Stimulated activated CD4-positive, alpha-beta T cell treated with anti-CD3 and anti-CD28 coated beads, Interleukin-15, amount 100 ng/mL, for 1 hour (primary cell): ENCODE measurements around the gene UTP11.
A peak's percentile ranks its signal among the peaks of the same experiment; 100 is the strongest.

Experiments used
- DNase-seq, 2 donors: peaks; one replicate each; pipeline ENCODE4 v3.0.0-alpha.2; 2020; ENCODE audit warnings: low read depth in 1 of 2, low spot score in 1 of 2

Gene UTP11

DNA sequence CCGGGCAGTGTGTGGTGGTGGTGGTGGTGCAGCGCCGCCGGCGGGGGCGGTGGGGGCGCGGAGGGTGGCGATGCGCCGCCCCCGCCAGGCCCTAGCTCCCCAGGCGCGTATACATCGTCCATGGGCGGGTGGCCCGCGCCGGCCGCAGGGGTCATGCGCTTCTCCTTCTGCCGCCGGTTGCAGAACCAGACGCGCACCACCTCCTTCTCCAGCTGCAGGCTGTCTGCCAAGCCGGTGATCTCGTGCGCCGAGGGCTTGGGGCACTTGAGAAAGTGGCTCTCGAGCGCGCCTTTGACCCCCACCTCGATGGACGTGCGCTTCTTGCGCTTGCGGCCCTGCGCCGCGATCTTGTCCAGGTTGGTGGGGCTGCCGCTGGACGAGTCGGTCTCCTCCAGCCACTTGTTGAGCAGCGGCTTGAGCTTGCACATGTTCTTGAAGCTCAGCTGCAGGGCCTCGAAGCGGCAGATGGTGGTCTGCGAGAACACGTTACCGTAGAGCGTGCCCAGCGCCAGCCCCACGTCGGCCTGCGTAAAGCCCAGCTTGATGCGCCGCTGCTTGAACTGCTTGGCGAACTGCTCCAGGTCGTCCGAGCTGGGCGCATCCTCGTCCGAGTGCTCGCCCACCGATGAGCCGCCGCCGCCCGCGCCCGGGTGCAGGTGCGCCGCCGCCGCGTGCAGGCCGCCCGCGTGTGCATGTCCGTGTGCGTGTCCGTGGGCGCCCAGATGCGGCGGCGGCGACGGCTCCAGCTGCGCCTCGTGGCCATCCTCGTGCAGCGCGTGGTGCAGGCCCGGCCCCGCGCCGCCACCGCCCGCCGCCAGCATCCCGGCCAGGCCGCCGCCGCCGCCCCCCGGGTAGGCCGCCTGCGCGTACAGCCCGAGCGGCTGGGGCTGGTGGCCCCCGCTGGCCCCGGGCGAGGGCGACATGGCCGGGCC is 33.1 kb downstream of the UTP11 start:
- no peak for DNase-seq

- no peak for DNase-seq
These were observed 33.9 kb downstream of the UTP11 start, which contains the start of gene POU3F1 for GRCh38 chr1:38046333-38046883. Gene POU3F1 (minus strand): TSS chr1:38046793. CDS start chr1:38046743, 50 bp downstream.

GRCh38 chr1:38046884-38047602 is 34.5 kb downstream of the UTP11 start:
- DNase-seq, result peak; percentile 42 to 72

GRCh38 chr1:38047603-38048141 is 35.1 kb downstream of the UTP11 start:
- DNase-seq, result no peak

- no peak for DNase-seq
These were observed 38.0 kb downstream of the UTP11 start for GRCh38 chr1:38050397-38051078.

DNA sequence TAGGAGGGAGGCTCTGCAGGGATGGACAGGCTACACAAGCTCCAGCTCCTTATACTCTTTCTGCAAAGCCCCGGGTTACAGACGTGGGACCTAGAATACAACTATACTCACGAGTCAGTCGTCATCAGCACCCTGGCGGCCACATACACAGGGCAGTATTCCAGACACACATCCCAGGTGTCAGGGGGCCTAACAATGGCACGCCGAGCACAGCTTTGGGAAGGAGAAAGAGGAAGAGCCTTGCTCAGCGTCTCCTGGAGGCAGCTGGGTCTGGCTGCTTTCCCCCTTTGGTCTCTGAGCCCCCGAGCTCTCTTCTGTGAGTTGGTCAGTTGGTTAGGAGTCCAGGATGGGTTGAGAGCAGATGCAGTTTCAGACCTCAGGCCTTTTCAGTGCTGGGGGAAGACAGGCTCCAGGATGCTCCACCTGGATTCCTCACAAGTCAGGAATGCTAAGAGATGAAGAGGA is 38.6 kb downstream of the UTP11 start:
- no peak for DNase-seq

- no peak for DNase-seq
These were observed 40.3 kb downstream of the UTP11 start for GRCh38 chr1:38052750-38053415.

GRCh38 chr1:38053416-38054091 is 41.0 kb downstream of the UTP11 start:
- DNase-seq, result no peak

GRCh38 chr1:38055398-38055797 is 42.9 kb downstream of the UTP11 start:
- no peak for DNase-seq

DNA sequence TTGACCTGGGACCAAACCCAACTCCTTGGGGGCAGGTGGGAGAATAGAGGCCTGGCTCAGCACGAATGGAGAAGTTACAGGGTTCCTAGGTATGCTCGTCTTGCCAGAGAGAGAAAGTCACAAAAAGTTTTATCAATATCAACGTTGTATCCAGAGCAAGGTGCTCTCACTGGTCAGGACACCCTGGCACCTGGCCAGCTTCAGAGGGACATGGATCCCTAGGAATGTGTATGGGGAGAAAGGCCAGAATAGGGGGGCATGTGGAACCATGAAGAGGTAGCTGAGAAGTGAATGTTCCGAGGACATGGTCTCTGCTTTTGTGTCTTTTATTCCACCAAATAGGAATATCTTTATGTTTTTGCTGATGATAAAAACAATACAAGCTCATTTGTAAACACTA is 43.4 kb downstream of the UTP11 start:
- no peak for DNase-seq

DNA sequence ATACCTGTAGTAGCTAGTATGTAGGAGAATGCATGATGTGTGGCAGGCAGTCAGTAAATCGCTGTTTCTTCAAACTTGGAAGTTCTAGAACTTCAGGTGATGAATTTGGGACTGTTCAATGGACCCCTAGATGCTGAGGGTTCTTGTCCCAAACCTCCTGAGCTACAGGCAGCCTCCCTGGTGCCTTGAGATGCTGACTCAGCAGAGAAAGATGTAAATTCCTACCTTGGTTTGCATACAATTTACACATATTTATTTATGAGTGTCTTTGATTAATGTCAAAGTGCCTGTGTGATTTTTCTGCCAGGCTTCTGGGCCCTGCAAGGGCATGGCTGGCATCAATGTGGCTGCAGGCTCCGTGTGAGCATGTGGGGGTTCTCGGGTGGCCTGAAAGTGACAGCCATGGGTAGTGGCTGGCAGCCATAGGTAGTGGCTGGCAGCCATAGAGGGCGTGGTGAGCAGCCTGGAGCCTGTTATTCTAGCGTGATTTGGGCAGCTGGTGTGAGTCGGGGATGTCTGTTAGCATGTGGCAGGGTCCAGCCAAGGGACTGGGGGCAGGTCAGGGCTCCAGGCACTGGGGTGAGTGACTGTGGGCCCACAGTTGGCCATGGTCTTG is 47.2 kb downstream of the UTP11 start:
- DNase-seq, result no peak

- DNase-seq, result no peak
These were observed 48.0 kb downstream of the UTP11 start for GRCh38 chr1:38060498-38060897.

GRCh38 chr1:38061290-38061689 is 48.8 kb downstream of the UTP11 start:
- no peak for DNase-seq

- no peak for DNase-seq
These were observed 49.4 kb downstream of the UTP11 start for GRCh38 chr1:38061883-38062328.

DNA sequence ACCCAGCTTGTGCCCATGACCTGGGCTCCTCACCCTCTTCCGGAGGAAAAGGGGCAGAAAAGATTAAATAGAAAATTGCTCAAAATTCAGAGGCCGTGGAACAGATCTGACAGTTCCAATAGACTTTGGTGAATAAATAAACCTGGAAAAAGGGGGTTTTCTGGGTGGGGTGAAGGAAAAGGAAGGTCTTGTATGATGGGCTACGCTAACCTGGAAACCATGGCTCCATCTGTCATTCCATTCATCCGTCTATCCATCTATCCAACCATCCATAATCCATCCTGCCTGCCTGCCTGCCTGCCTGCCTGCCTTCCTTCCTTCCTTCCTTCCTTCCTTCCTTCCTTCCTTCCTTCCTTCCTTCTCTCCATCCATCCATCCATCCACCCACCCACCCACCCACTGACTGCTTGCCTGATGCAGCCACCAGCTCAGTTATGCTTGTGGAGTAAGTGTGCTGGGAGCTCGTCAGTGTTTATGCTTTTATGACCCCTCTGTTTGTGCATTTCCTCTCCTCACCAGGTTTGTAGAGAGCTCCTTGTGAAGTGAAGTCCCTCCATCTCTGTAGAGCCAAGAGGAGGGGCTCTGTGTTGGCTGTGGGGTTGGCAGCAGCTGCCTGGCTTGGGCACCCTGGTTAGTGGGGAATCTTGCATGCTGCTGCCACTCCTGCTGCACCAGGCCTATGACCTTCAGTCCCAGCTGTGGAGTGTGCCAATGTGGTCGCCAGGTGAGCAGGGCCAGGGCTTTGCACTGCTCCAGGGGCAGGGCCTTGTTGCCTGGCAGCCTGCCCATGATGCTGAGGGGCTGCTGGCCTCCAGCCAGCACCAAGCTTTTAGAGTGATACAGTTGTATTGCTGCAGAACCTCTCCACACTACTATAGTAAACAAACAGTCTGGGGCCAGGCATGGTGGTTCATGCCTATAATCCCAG is 50.1 kb downstream of the UTP11 start:
- no peak for DNase-seq

GRCh38 chr1:38063616-38064015 is 51.1 kb downstream of the UTP11 start:
- DNase-seq, result no peak

- no peak for DNase-seq
These were observed 51.8 kb downstream of the UTP11 start for GRCh38 chr1:38064197-38064903.
